ENCODE results near the gene TOE1. TPM values are rescaled to one million over a fixed set of nuclear protein-coding genes. Genes with fewer than 3 reads are reported as not detected.

Gene TOE1
- total and polyA plus RNA-seq, 2 of the 8 experiments (the other 6 are each of a cell fraction or from before 2014, with no cell fraction given), result 15.2 to 25.8 TPM

DNA sequence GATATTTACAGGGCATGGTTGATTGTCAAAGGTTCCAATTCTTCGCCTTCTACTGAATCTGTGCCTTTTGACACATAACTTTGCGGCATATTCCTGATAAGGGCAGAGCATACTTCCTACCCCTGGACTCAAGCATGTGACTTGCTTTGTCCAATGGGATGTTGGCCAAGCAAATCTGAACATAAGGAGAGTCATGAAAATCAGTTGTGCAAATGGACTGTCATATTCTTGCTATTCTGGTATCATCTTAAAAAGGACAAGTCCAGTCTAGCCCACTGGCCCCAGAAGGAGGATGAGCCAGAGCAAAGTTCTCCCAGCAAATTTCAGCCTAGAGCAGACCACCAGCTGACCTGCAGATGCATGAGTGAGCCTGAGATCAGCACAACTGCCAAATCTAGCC is 41.3 kb downstream of the TOE1 start (continued):
- TF ChIP-seq JUN (IDR thresholded peaks at IDR 0.05; ENCODE audit: low read depth, low read length), result no peak
- no peak for TF ChIP-seq KDM1A (IDR thresholded peaks at IDR 0.05; ENCODE audit: borderline replicate concordance, low read length)
- TF ChIP-seq TAF1 (IDR thresholded peaks at IDR 0.05; ENCODE audit: low read depth, low read length), result no peak
- TF ChIP-seq KDM5A (IDR thresholded peaks at IDR 0.05; ENCODE audit: low read length), result no peak
